CD4-positive, alpha-beta T cell treated with Interleukin-12 subunit alpha and Interleukin-12 subunit beta, for 1 hour (primary cell): ENCODE measurements around the gene UGT1A10.
"Not testable (repeated sequence)": the region's sequence is repeated elsewhere in the genome, so short reads cannot be mapped to it uniquely, and the experiment has no call there.

Source experiments
- DNase-seq: peaks from one replicate; pipeline ENCODE4 v3.0.0-alpha.2; 2020

Gene UGT1A10

DNA sequence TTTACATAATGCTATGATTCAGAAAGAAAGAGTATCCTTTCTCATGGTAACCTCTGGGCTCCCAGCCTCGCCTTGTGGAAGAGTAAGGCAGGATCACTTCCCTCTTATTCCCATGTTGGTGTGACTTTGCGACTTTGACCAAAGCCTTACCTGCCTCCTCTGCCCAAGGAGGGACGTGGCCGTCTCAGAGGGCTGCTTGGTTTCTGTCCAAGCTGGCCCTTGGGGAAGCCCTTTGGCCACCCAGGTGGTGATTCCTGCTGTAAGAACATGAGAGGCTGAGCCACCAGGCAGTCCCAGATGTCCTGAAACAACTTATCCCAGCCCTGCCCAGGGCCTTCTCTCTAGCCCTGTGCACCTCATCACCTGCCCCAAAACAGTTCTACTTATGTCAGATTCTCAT, 62.5 kb downstream of the UGT1A10 start:
- no peak for DNase-seq

DNA sequence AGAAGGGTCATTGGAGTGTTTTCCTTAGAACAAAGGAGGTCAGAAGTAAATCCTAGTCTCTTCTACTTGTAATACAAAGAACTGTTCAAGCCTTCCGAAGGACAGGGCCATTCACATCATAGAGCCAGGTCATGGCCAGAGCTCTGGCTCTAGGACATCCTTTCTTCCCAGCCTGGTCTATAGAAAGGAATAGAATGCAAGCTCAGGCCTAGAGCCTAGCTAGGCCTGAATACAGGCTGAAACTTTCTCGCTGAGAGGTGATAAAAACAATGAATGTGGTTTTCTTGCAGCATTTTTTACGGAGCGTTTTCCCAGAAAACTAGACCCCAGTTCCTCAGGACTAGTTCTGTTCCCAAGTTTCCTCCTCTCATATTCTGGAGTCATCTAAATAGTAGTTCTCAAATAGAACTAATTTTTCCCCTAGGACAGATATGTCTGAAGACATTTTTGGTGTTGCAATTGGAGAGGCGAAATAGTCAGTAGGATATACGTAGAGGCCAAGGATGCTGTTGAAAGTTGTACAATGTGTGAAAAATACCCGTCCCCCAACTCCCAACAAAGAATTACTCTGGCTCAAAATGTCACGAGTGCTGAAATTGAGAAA, 63.3 kb downstream of the UGT1A10 start:
- DNase-seq, result no peak

DNA sequence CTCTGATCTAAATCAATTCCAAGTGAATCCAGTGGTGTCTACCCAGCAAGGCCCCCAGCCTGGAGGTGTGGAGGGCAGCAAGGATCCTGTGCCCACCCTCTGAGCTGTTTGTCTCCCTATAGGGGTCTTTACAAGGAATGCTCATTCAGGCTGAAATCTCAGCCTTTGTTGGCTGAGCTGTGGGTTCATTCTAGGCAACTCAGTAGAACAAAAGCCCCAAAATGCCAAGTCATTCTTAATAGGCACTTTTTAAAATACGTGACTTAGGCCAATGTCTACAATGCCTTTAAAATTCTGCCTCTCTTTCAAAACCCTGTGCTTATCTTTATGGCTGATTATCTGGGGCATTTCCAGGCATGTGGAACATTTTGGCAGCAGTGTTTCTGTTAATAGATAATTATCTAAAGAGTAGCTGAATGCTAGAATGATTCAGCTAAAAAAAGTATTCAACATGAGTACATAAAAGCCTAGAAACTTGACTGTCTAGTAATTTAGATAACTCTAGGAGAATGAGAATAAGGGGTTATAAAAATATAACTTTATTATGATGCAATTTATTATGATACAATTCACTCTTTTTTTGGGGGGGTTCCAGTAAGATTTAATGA, 63.9 kb downstream of the UGT1A10 start:
- DNase-seq, result no peak

DNA sequence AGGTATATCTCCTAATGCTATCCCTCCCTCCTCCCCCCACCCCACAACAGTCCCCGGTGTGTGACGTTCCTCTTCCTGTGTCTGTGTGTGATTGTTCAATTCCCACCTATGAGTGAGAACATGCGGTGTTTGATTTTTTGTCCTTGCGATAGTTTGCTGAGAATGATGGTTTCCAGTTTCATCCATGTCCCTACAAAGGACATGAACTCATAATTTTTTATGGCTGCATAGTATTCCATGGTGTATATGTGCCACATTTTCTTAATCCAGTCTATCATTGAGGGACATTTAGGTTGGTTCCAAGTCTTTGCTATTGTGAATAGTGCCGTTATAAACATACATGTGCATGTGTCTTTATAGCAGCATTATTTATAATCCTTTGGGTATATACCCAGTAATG, 64.6 kb downstream of the UGT1A10 start:
- DNase-seq, result not testable (repeated sequence)

DNA sequence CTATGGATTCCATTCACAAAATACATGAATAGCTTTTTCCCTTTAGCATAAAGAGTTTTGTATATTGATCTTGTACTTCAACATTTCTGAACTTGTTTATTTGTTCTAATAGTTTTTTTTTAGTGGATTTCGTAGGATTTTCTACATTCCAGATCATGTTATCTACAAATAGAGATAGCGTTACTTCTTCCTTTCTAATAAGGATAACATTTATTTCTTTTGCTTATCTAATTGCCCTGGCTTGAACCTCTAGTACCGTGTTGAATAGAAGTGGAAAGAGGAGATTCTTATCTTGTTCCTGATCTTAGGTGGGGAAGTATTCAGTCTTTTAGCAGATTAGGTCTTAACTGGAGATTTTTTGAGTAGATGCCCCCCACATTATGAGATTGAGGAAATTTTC, 66.0 kb downstream of the UGT1A10 start:
- DNase-seq, result no peak

DNA sequence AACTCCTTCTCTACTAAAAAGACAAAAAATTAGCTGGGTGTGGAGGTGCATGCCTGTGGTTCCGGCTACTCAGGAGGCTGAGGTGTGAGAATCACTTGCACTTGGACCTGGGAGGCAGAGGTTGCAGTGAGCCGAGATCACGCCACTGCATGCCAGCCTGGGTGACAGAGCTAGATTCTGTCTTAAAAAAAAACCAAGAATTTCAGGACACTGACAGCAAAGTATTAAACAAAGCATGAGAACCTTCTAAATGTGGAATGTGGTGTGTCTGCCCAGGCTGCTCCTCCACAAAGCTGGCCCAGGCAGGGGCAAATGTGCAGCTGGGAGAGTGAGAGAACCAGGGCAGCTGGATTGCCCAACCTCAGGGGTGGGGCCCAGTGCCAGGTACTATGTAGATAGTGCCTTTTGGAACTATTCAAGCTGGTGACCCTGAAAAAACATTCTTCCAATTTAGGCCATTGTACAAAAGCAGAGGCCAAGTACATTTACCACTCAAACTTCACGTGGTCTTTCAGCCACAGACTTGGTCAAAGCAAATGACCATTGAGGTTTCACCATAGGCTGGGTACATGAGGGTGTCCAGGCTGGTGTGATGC, 69.8 kb downstream of the UGT1A10 start:
- no peak for DNase-seq

DNA sequence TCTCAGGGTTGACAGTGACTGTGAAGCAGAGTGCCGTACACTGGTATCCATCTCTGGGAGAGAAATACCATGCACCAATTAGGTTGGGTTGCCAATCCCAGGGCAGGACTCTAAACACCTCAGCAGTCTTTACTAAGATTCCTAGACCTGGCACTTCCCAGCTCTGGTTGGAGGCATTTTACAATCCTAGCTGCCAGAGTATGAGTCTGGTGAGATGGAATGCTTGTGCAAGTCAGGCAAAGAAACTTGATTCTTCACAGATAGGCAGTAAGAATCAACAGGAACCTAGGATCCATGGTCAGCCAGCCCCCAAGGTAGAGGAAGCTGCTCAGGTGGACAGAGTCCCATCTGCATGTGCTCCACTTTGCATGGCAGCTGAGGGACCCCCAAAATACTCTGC, 70.5 kb downstream of the UGT1A10 start:
- no peak for DNase-seq

DNA sequence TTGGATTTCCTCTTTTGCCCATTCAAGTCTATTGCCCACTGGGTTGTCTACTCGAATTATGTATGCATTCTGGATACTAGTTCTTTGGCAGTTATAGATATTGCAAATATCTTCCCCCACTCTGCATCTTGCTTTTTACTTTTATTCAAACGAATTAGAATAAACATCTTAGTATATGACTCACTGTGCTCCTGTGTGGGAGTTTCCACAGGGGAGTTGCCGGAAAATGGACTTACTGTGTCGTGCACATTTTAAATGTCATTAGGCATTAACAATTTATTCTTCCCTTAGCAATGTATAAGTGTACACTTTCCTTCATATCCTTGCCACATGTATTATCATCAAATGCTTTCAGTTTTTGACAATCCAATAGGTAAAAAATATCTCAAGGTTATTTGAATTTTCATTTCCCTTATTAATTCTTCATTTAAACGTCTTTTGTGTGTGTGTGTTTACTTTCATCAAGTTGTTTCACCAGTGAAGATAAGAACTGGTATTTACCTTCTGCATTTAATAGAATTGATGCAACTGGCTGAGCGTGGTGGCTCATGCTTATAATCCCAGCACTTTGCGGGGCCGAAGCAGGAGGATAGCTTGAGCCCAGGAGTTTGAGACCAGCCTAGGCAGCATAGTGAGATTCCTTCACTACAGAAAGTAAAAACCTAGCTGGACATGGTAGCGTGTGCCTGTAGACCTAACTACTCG, 71.8 kb downstream of the UGT1A10 start:
- DNase-seq, result no peak

DNA sequence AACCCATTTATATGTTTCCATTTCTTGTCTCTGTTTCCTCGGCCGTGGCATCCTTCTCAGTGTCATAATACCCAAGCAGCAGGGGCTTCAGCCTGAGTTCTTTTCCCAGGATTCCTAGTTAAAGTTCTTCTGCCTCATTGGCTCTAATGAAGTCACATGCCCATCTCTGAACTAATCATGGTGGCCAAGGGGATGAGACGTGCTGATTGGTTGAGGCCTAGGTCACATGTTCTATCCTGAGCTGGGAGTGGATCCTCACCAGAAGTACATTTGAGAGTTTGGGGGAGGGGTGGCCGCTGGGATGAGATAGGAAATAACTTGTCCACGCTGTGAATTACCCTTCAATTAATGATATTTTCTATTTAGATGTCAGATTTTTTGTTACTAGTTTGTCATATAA, 72.7 kb downstream of the UGT1A10 start:
- DNase-seq, result no peak

DNA sequence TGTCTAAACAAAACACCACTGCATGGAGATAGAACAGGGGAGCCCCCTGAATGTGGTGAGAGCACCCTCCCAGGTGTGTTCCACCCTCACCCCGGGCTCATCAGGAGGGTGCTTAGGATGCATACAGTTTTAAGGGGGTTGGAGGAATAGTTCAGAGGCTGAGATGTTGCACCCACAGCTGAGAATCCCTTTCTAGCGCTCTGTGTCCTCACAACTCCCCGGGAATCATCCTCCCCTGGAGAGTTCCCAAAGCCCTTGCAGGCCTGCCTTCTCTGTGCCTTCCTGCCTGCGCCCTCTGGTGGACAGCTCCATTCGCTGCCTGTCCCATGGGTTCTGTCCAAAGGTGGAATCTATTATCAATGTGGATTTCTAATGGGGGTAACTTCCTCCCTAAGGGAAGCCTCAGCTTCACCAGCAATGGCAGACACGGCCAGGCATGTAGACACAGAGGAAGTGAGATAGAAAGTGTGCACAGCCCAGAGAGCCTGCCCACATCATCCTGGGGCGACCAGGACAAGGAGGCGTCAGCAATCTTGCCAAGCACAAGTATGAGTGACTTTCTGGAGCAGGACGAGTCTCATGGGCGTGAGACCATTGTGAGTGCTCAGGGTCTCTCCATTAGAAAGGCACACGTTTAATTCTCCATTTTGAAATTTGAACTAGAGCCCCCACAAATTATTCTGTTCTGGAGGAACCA, 75.2 kb downstream of the UGT1A10 start:
- DNase-seq, result peak; percentile 58

DNA sequence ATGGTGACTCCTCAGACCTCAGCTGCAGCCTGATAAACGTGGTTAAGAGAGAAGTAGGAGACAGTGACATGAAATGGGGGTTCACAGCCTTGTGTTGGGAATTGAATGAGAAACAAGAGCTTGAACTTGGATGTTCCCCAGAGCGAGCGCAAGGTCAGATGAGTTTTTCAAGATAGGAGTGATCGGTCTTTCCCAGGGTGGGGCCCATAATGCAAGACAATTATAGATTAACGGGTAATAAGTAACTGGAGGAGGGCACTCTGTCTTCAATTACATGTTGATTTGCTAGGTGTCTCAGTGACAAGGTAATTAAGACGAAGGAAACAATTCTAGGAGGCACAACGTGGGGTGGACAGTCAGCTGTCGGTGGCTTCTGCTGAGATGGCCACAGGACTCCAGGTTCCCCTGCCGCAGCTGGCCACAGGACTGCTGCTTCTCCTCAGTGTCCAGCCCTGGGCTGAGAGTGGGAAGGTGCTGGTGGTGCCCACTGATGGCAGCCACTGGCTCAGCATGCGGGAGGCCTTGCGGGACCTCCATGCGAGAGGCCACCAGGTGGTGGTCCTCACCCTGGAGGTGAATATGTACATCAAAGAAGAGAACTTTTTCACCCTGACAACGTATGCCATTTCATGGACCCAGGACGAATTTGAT, 76.5 kb downstream of the UGT1A10 start, which contains the start of gene UGT1A5:
TSS of gene UGT1A5 (plus strand) at position 297 of the 651 bp plus-strand sequence. CDS start at position 382, 85 bp downstream.
- DNase-seq, result no peak

DNA sequence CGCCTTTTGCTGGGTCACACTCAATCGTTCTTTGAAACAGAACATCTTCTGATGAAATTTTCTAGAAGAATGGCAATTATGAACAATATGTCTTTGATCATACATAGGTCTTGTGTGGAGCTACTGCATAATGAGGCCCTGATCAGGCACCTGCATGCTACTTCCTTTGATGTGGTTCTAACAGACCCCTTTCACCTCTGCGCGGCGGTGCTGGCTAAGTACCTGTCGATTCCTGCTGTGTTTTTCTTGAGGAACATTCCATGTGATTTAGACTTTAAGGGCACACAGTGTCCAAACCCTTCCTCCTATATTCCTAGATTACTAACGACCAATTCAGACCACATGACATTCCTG, 77.0 kb downstream of the UGT1A10 start:
- DNase-seq, result no peak

DNA sequence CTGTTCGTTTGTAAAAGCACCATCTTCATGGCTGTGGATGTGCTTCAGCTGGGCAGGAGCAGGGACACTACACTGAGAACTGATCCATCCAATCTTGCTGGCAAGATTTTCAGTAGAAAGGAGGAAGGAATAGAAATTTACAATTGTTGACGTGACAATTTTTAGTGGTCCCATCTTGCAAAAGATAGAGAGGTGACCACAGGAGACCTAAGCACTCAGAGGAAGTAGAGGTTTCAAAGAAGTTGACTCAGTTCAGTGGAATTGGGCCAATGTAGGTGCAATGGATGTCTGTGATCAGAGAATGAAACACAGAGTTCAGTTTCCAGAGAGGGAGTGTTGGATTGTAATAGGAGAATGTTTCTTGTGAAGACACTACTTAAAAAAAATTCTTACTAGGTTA, 77.9 kb downstream of the UGT1A10 start:
- DNase-seq, result no peak

DNA sequence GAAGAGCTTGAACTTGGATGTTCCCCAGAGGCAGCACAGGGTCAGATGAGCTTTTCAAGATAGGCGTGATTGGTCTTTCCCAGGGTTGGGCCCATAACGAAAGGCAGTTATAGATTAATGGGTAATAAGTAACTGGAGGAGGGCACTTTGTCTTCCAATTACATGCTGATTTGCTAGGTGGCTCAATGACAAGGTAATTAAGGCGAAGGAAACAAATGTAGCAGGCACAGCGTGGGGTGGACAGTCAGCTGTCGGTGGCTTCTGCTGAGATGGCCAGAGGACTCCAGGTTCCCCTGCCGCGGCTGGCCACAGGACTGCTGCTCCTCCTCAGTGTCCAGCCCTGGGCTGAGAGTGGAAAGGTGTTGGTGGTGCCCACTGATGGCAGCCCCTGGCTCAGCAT, 82.3 kb downstream of the UGT1A10 start, which contains the start of gene UGT1A4:
TSS of gene UGT1A4 (plus strand) at position 185 of the 400 bp plus-strand sequence. CDS start at position 270, 85 bp downstream.
- DNase-seq, result no peak

DNA sequence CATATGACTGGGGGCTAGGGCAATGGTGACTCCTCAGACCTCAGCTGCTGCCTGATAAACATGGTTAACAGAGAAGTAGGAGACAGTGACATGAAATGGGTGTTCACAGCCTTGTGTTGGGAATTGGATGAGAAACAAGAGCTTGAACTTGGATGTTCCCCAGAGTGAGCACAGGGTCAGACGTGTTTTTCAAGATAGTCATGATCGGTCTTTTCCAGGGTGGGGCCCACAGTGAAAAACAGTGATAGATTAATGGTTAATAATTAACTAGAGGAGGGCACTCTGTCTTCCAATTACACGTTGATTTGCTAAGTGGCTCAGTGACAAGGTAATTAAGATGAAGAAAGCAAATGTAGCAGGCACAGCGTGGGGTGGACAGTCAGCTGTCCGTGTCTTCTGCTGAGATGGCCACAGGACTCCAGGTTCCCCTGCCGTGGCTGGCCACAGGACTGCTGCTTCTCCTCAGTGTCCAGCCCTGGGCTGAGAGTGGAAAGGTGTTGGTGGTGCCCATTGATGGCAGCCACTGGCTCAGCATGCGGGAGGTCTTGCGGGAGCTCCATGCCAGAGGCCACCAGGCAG, 92.6 kb downstream of the UGT1A10 start, which contains the start of gene UGT1A3:
TSS of gene UGT1A3 (plus strand) at position 320 of the 579 bp plus-strand sequence. CDS start at position 405, 85 bp downstream.
- DNase-seq, result no peak

DNA sequence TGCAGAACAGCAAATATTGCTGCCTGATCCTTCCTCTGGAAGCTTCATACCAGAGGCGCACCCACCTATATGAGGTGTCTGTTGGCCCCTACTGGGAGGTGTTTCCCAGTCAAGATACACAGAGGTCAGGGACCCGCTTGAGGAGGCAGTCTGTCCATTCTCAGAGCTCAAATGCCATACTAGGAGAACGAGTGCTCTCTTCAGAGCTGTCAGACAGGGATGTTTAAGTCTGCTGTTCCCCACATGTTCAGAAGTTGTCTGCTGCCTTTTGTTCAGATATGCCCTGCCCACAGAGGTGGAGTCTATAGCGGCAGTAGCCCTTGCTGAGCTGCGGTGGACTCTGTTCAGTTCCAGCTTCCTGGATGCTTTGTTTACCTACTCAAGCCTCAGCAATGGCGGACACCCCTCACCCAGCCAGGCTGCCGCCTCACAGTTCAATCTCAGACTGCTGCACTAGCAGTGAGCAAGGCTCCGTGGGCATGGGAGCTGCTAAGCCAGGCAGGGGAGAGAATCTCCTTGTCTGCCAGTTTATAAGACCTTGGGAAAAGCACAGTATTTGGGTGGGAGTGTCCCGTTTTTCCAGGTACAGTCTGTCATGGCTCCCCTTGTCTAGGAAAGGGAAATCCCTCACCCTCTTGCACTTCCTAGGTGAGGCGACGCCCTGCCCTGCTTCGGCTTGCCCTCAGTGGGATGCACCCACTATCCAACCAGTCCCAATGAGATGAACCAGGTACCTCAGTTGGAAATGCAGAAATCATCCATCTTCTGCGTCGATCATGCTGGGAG, 100.8 kb downstream of the UGT1A10 start:
- not testable (repeated sequence) for DNase-seq

DNA sequence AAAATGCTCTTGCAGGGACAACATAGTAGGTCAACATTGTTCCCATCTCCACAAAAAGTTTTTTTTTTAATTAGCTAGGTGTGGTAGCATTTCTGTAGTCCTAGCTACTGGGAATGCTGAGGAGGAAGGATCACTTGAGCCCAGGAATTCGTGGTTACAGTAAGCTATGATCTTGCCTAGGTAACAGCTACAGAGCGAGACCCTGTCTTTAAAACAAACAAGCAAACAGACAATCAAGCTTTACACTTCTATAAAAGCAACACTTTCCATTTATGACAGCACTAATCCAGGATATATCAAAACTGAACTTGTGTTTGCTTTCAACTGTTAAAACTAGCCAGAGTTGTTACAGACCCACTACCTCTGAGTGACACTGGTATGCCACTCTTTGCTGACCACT, 104.6 kb downstream of the UGT1A10 start:
- DNase-seq, result no peak

DNA sequence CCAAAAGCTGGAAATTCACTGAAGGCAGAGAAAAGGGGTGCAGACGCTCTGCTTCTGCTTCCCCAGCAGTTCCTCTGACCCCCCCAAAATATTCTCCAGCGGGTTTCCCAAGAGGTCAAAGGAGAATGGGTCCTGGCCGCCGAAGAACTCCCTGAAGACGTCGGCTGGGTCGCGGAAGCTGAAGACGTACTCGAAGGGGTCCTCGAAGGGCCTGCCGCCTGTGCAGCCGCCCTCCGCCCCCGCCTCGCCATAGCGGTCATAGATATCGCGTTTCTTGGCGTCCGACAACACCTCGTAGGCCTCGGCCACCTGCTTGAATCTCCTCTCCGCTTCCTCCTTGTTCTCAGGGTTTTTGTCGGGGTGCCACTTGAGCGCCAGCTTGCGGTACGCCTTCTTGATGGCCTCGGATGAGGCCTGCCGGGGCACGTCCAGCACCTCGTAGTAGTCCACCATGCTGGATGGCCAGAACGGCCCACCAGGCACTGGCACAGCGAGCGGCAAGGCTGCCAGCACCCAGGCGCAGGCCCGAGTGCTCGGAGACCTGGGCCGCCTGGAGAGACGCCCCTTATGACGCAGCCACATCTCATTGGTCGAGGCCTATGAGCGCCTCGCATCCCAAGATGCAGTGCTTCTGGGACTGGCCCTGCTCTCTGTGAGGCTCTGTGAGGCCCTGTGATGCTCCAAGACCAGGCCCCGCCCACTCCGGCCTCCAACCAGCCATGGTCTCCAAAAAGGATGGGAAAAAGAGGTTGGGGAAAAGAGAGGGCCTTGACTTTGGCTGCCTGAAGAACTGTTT, 107.4 kb downstream of the UGT1A10 start:
- no peak for DNase-seq

DNA sequence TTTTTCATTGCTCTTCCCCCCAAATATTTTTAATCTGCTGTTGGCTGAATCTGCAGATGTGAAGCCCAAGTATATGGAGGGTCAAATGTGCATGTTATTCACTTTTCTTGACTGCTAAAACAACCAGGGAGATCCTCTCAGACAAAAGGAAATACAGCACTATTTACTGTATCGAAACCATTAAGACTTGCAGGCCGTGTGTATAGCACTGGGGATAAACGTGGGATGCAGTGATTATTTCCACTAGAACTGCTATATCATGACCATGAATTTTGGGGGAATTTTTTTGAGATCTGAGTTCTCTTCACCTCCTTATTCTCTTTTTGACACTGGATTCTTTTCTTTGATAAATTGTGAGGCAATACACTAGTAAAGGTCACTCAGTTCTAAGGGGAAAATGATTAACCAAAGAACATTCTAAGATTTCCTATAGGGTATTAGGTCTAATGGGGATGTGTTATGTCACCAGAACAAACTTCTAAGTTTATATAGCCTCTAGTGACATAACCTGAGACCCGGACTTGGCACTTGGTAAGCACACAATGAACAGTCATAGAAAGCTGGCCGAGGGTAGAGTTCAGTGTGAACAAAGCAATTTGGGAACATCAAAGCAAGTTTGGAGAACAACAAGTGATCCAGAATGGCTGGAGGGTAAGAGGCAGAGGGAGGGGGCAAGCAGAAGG, 109.0 kb downstream of the UGT1A10 start:
- DNase-seq, result no peak

DNA sequence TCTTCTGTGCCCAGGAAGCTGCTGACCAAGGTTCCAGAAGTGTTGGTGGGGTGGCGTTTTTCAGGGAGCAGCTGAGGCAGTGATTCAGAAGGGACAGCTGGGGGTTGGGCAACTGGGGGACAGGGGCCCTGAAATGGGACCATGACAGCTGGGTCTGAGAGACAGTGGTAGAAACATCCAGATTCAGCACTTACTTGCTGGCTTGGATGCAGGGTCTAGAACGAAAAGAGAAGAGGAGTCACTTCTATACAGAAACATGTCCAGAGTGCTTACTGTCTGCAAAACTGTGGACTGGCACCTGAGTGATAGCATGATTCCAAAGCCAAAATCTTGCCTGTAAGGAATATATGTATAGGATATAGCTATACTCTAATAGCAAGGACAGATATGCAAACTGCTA, 109.6 kb downstream of the UGT1A10 start:
- DNase-seq, result not testable (repeated sequence)
